Measurements from ENCODE around the gene PDCD1LG2.

The PDCD1LG2 gene

GRCh38 chr9:5611321-5612184 lies 101.2 kb downstream of the PDCD1LG2 start:
- no peak for DNase-seq

GRCh38 chr9:5612185-5612530 lies 101.8 kb downstream of the PDCD1LG2 start:
- no peak for DNase-seq

GRCh38 chr9:5614192-5614591 lies 103.9 kb downstream of the PDCD1LG2 start:
- DNase-seq = peak in 1 of 5 experiments; percentile 71

GRCh38 chr9:5614985-5615384 lies 104.7 kb downstream of the PDCD1LG2 start:
- no peak for DNase-seq

GRCh38 chr9:5617749-5618148 lies 107.4 kb downstream of the PDCD1LG2 start:
- DNase-seq = peak in 1 of 5 experiments; percentile 55

- DNase-seq = no peak
These were observed 110.2 kb downstream of the PDCD1LG2 start for GRCh38 chr9:5620494-5620893.
